Measurements from ENCODE around the gene ZNF385B.
A peak's percentile ranks its signal among the peaks of the same experiment; 100 is the strongest.

The ZNF385B gene

DNA sequence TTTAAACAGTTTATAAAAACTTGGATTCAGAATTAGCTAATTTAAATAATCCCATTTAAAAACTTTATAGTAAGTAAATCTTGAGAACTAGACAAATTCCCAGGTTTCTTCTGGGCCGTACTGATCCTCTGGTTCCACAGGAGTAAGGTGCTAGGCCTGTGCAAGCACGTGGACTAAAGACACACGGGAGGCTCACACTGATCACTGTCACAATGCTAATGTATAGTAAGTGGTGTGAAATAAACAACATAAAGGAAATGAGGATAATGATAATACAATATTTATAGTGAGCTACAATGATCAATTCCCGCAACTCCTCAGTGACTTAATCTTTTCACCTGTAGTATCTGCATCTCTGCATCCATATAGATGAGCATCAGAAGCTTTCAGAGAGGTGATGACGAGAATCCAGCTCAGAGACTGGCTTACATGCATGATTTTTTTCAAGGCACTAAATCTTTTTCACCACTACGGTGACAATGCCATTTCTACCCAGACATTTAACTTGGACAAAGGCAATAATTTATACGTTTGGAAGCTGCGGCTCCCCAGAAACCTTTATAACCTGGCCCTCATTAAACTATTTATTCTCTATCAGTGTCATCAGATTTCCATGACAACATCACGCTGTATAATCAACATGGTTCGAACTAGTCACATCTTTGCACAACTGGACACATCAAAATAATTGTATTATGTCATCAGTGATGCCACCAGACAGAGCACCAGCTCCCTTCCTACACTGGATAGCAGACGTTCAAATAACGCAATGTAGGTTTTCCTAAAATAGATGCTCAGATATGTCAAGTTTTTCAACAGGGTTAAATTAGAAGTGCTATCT lies 196.2 kb downstream of the ZNF385B start:
- Histone ChIP-seq H3K9ac (ENCODE audit: low read depth, low read length) (no peak overlapping the region), H3K79me2 (ENCODE audit: insufficient read depth, low read length) (no peaks in the 10 kb centered on the region), H3K4me3 (ENCODE audit: low read depth in 1 of 2, low read length in 2 of 2) (no peak overlapping the region), H4K20me1 (ENCODE audit: insufficient read depth, low read length) (no peaks in the 10 kb centered on the region), H3K27me3 (ENCODE audit: insufficient read depth, low read length, poor library complexity) (no peaks in the 10 kb centered on the region), H3K4me1 (ENCODE audit: insufficient read depth, low read length) (no peaks in the 10 kb centered on the region), H2AFZ (ENCODE audit: low read depth, low read length) (no peak overlapping the region), H3K27ac (ENCODE audit: low read length) (no peak overlapping the region), H3K9me3 (ENCODE audit: insufficient read depth, low read length, severe bottlenecking) (no peaks in the 10 kb centered on the region), H3K4me2 (ENCODE audit: insufficient read depth, low read length) (no peak overlapping the region), H3K36me3 (ENCODE audit: insufficient read depth, low read length) (no peaks in the 10 kb centered on the region)
- ATAC-seq (ENCODE audit: insufficient read depth, low read depth) = no peak
- no peak for TF ChIP-seq EZH2 (IDR thresholded peaks at IDR 0.05; ENCODE audit: borderline replicate concordance, low read depth, low read length, severe bottlenecking)
- TF ChIP-seq, protein P1, sequence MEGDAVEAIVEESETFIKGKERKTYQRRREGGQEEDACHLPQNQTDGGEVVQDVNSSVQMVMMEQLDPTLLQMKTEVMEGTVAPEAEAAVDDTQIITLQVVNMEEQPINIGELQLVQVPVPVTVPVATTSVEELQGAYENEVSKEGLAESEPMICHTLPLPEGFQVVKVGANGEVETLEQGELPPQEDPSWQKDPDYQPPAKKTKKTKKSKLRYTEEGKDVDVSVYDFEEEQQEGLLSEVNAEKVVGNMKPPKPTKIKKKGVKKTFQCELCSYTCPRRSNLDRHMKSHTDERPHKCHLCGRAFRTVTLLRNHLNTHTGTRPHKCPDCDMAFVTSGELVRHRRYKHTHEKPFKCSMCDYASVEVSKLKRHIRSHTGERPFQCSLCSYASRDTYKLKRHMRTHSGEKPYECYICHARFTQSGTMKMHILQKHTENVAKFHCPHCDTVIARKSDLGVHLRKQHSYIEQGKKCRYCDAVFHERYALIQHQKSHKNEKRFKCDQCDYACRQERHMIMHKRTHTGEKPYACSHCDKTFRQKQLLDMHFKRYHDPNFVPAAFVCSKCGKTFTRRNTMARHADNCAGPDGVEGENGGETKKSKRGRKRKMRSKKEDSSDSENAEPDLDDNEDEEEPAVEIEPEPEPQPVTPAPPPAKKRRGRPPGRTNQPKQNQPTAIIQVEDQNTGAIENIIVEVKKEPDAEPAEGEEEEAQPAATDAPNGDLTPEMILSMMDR (IDR thresholded peaks at IDR 0.05; ENCODE audit: borderline replicate concordance, extremely low read depth, low read length, poor library complexity, severe bottlenecking) = no peak
- DNase-seq = no peak

DNA sequence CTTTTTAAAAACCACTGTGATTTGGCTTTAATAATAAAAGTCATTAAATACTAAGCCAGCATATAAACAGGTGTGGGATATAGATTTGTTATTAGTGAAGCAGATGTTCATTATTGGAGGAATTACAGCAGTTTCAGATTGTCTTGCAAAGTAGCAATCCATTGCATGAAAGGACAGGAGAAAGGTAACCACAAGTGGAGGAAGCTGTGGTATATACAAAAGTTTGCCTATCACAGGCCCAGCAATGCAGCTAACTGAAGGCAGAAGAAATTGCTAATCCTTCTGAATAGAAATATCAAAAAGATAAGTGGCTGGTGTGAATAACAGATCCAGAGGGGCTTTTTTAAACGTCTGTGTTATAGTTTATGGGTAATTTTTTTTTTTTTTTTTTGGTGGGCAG lies 199.4 kb downstream of the ZNF385B start:
- Histone ChIP-seq H3K9me3 (ENCODE audit: insufficient read depth, low read length, severe bottlenecking) (no peaks in the 10 kb centered on the region), H3K4me1 (ENCODE audit: insufficient read depth, low read length) (no peaks in the 10 kb centered on the region), H3K4me2 (ENCODE audit: insufficient read depth, low read length) (no peak overlapping the region), H3K4me3 (ENCODE audit: low read depth in 1 of 2, low read length in 2 of 2) (no peak overlapping the region), H2AFZ (ENCODE audit: low read depth, low read length) (no peak overlapping the region), H3K27ac (ENCODE audit: low read length) (no peak overlapping the region), H4K20me1 (ENCODE audit: insufficient read depth, low read length) (no peaks in the 10 kb centered on the region), H3K36me3 (ENCODE audit: insufficient read depth, low read length) (no peaks in the 10 kb centered on the region), H3K9ac (ENCODE audit: low read depth, low read length) (no peak overlapping the region), H3K27me3 (ENCODE audit: insufficient read depth, low read length, poor library complexity) (no peaks in the 10 kb centered on the region), H3K79me2 (ENCODE audit: insufficient read depth, low read length) (no peaks in the 10 kb centered on the region)
- peak; percentile 47; the same call in 1 of the 3 replicates for ATAC-seq (ENCODE audit: insufficient read depth, low read depth)
- DNase-seq = no peak
- TF ChIP-seq EZH2 (IDR thresholded peaks at IDR 0.05; ENCODE audit: borderline replicate concordance, low read depth, low read length, severe bottlenecking) = no peak
- TF ChIP-seq, protein P1 (IDR thresholded peaks at IDR 0.05; ENCODE audit: borderline replicate concordance, extremely low read depth, low read length, poor library complexity, severe bottlenecking) = no peak

DNA sequence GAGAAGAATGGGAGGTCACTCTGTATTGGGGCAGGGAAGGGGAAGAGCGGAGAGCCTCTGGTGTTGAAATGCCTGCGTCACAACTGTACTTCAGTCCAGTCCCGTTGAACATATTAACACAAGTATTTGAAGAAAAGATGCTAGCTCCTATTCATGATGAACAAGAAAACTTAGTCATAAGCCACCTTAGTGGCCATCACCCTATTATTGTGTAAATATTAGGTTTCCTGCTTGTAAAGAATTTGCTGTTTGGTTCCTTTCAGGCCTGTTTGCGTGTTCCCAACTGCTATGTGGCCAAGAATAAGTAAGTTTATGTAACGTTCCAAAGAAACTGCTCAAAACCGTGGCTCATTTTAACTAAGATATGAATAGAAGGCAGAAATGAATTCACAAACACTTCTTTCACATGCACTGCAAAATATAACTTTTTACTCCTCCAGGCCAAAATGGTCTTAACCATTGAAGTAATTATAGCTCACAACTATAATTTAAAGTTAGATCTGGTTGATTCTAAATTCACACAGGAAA lies 204.3 kb downstream of the ZNF385B start:
- no peak overlapping the region for H2AFZ ChIP-seq (ENCODE audit: low read depth, low read length)
- no peak overlapping the region for H3K4me2 ChIP-seq (ENCODE audit: insufficient read depth, low read length)
- H3K9ac ChIP-seq (ENCODE audit: low read depth, low read length) = no peak overlapping the region
- no peak overlapping the region for H3K27ac ChIP-seq (ENCODE audit: low read length)
- H3K27me3 ChIP-seq (ENCODE audit: insufficient read depth, low read length, poor library complexity) = peaks cover 2% of the 10 kb centered on the region
- no peaks in the 10 kb centered on the region for H3K4me1 ChIP-seq (ENCODE audit: insufficient read depth, low read length)
- no peak for DNase-seq
- H3K4me3 ChIP-seq (ENCODE audit: low read depth in 1 of 2, low read length in 2 of 2) = no peak overlapping the region
- H3K36me3 ChIP-seq (ENCODE audit: insufficient read depth, low read length) = no peaks in the 10 kb centered on the region
- TF ChIP-seq, protein P1 (IDR thresholded peaks at IDR 0.05; ENCODE audit: borderline replicate concordance, extremely low read depth, low read length, poor library complexity, severe bottlenecking) = no peak
- no peak for TF ChIP-seq EZH2 (IDR thresholded peaks at IDR 0.05; ENCODE audit: borderline replicate concordance, low read depth, low read length, severe bottlenecking)
- ATAC-seq (ENCODE audit: insufficient read depth, low read depth) = no peak
- H4K20me1 ChIP-seq (ENCODE audit: insufficient read depth, low read length) = no peaks in the 10 kb centered on the region
- no peaks in the 10 kb centered on the region for H3K79me2 ChIP-seq (ENCODE audit: insufficient read depth, low read length)
- H3K9me3 ChIP-seq (ENCODE audit: insufficient read depth, low read length, severe bottlenecking) = no peaks in the 10 kb centered on the region

Measured in DND-41 (cell line).